ENCODE measurements around the gene GGTLC1.
"Not testable (repeated sequence)": the region's sequence is repeated elsewhere in the genome, so short reads cannot be mapped to it uniquely, and the experiment has no call there.

Gene GGTLC1

GRCh38 chr20:24004471-24004870 lies 15.9 kb upstream of the GGTLC1 start:
- no peak for TF ChIP-seq ZNF274 (IDR thresholded peaks at IDR 0.05; ENCODE audit: low read depth, low read length)
- no peak overlapping the region for H3K4me3 ChIP-seq (ENCODE audit: low read length)

- TF ChIP-seq ZNF274 (IDR thresholded peaks at IDR 0.05; ENCODE audit: low read depth, low read length): no peak
- H3K4me3 ChIP-seq (ENCODE audit: low read length): no peak overlapping the region
These were observed 14.3 kb upstream of the GGTLC1 start for GRCh38 chr20:24002896-24003295.

DNA sequence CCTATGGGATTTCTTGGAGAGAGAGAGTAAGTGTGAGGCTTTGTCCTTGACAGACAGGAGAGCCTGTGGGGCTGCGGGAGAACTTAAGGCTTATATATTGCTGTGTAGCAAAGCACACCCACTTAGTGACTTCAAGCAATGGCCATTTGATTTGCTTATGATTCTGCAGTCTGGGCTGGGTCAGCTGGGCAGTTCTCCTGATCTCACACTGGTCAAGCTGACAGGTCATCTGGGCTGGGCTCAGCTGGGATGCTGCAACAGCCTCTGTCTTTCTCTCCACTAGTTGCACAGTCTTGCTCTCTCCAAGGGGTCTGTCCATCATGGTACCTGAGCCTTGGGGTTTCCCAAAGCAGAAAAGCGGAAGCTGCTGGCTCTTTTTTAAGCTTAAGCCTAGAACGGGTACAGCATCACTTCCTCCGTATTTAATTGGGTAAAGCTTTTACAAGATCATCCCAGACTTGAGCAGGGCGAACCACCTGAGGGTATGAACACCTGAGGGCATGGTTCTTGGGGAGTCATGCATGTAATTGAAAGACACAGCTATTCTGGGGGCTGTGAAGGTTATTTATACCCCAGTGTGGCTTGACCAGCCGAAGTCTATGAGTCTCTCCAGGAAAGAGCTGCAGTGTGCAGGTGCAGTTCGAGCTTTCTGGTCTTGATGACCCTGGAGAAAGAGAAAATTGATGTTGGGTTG lies 13.3 kb upstream of the GGTLC1 start:
- TF ChIP-seq ZNF274 (IDR thresholded peaks at IDR 0.05; ENCODE audit: low read depth, low read length): no peak
- no peak overlapping the region for H3K4me3 ChIP-seq (ENCODE audit: low read length)

DNA sequence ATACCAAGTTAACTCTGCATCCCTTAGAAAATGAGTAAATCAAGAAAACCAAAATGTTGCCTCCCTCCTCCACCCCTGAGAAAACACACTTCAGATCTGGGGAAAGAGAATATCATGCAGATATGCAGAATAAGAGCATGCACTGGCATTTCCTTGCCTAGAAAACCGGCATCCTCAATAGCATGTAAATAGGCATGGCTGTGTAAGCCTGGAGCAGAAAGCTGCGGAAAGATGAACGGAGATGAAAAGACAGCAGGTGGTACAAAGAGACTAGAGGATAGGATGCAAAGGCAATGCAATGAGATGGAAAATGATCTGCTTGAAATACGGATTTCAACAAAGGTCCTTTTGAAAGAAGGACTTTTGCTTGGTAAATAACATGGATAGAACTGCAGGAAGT lies 10.3 kb upstream of the GGTLC1 start:
- no peak for TF ChIP-seq ZNF274 (IDR thresholded peaks at IDR 0.05; ENCODE audit: low read depth, low read length)
- no peak overlapping the region for H3K4me3 ChIP-seq (ENCODE audit: low read length)

GRCh38 chr20:23998392-23998791 lies 9.8 kb upstream of the GGTLC1 start:
- H3K4me3 ChIP-seq (ENCODE audit: low read length): no peak overlapping the region
- no peak for TF ChIP-seq ZNF274 (IDR thresholded peaks at IDR 0.05; ENCODE audit: low read depth, low read length)

DNA sequence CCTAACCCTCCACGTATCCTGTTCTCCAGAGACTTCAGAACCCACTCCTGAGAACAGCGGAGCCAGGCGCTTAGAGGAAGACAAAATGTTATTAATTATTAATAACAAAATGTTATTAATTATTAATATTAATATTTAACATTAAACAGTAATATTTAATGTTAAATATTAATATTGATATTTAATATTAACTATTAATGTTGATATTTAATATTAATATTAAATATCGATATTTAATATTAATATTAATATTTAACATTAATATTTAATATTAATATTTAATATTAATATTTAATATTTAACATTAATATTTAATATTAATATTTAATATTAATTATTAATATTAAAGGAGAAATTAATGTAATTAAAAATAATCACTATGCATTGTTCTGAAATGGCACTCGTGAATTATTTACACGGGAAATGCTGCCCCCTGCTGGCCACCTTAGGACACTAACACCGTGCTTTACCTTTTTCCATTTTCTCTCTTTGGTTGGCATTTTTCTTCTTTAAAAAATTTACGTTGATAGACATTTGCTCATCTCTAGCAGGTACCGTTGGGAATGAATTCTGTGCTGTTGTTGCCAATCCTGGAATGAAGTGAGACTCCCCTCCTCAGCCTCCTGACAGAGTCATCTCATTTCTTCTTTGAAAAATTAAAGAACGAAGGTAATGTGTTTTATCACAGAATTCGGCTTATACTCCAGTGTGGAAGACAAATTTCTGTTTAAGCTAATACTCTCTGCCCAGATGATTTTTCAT lies 7.5 kb upstream of the GGTLC1 start:
- TF ChIP-seq ZNF274 (IDR thresholded peaks at IDR 0.05; ENCODE audit: low read depth, low read length): no peak

GRCh38 chr20:23995291-23995690 lies 6.7 kb upstream of the GGTLC1 start:
- not testable (repeated sequence) for H3K4me3 ChIP-seq (ENCODE audit: low read length)

More for the DNA sequence above, 7.5 kb upstream of the GGTLC1 start:
- no peak overlapping the region for H3K4me3 ChIP-seq (ENCODE audit: low read length)

- not testable (repeated sequence) for H3K4me3 ChIP-seq (ENCODE audit: low read length)
These were observed 5.5 kb upstream of the GGTLC1 start for GRCh38 chr20:23994001-23994633.

GRCh38 chr20:23993440-23993839 lies 4.9 kb upstream of the GGTLC1 start:
- H3K4me3 ChIP-seq (ENCODE audit: low read length): not testable (repeated sequence)

- not testable (repeated sequence) for H3K4me3 ChIP-seq (ENCODE audit: low read length)
These were observed 1.7 kb upstream of the GGTLC1 start for GRCh38 chr20:23990296-23990695.

DNA sequence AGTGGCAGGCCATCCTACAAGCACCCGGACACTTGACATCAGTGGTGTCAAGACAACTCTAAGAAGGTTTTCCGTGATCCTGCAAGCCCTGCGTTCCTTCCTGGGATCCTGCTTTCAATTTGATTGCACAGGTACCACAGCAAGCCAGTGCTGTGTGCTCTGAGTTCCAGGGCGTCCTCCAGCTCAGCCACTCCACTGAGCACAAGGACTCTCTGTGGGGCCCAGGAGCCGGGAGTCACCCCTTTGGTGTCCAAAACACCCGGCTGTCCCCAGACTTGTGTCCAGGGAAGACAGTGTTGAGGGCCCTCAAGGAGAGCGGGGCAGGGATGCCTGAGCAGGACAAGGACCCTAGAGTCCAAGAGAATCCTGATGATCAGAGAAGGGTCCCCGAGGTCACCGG lies 387 bp upstream of the GGTLC1 start:
- not testable (repeated sequence) for H3K4me3 ChIP-seq (ENCODE audit: low read length)

- not testable (repeated sequence) for H3K4me3 ChIP-seq (ENCODE audit: low read length)
These were observed 1.9 kb downstream of the GGTLC1 start for GRCh38 chr20:23986716-23987115.

DNA sequence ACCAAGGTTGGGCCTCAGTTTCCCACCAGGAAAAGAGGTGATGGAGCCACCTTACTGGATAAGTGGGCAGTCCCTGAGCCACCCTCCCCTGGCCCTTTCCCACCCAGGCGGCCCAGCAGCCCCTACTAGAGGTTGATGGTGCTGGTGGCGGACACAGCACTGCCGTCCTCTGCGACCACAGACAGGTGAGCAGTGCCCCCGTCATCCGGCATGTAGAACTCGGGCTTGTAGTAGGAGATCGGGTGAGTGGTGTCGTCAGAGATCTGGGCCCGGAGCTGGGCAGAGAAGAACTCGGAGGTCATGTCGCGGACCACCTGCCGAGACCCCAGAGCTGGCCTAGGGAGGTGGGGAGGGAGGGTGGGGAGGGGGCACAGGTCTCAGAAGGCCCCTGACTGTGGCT lies 2.3 kb downstream of the GGTLC1 start:
- H3K4me3 ChIP-seq (ENCODE audit: low read length): not testable (repeated sequence)

DNA sequence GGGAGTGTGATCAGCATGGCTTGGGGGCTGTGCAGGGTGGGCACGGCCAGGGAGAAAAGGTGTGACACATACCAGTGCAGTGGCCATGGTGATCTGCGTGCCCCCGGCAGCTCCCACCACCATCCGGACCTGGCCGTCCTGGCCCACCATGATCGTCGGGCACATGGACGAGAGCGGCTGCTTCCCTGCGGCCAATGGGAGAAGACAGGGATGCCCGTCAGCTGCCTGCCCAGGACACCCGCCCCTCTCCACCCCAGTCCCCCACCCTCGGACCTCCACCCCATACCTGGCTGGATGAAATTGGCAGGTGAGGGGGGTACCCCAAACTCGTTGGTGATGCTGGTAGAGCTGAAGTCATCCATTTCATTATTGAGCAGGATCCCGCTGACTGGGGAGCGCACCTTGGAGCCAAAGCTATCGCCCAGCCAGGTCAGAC lies 2.8 kb downstream of the GGTLC1 start:
- not testable (repeated sequence) for H3K4me3 ChIP-seq (ENCODE audit: low read length)

DNA sequence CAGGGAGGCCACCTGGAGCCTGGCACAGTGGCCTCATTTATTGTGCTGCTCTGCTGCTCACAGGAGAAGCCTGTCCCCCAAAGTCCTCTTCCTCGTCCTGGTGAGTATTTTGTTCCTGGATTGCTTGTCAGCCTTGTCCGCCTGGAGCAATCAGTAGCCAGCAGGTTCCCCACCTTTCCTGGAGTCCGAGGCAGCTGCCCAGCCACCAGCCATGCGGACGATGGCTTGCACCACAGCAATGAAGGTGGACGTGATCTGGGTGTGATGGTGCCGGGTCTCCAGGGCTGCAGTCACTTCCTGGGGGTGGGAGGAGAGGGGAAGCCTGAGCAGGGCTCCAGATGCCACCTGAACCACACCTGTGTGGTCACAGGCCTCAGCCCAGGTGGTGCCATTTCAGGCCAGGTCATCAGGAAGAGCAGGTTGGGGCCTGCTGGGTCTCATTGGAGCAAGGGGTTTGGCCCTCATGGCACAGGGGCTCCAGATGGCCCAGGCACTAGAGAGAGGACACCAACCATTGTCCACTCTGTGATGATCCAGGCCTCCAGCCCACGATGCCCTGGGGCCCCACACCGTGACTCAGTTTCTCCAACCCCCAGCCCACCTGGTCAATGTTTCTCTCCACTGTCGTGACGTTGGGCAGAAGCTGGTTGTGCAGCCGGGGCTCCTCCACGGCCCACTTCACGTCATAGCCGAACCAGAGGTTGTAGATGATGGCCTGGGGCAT lies 3.4 kb downstream of the GGTLC1 start:
- H3K4me3 ChIP-seq (ENCODE audit: low read length): not testable (repeated sequence)

GRCh38 chr20:23984476-23985023 lies 4.0 kb downstream of the GGTLC1 start:
- not testable (repeated sequence) for H3K4me3 ChIP-seq (ENCODE audit: low read length)

- not testable (repeated sequence) for H3K4me3 ChIP-seq (ENCODE audit: low read length)
These were observed 6.2 kb downstream of the GGTLC1 start for GRCh38 chr20:23982112-23983018.

DNA sequence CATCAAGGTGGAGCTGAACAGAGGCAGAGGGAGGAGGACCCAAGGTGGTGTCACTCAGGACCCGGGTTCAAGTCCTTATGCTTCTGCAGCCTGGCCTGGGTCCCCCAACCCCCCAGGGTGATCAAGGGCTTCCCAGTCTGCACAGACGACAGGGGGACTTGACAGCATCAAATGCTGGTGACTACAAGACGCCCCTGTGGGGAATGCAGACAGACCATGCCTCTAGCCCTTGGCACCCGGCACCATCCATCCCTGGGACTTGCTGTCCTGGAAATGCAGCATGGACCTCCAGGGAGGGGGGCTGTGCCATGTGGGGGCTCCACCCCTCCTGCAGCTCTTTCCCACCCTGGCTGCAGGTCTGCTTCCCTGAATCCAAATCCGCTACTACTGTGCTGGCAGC lies 7.1 kb downstream of the GGTLC1 start:
- not testable (repeated sequence) for H3K4me3 ChIP-seq (ENCODE audit: low read length)

- H3K4me3 ChIP-seq (ENCODE audit: low read length): not testable (repeated sequence)
These were observed 7.6 kb downstream of the GGTLC1 start for GRCh38 chr20:23981014-23981413.
